22Rv1 (cell line): ENCODE data around the gene CDC42SE1.

Experiments used
- H3K27ac ChIP-seq: fragments of 450-650 bp; 2 replicates; pipeline ENCODE4 v1.5.1; 2017
- CTCF ChIP-seq: fragments of 450-650 bp; IDR thresholded peaks from 2 replicates; pipeline ENCODE4 v1.5.1; 2017; ENCODE audit warnings: mild to moderate bottlenecking
- ZFX ChIP-seq: fragments of 450-650 bp; IDR thresholded peaks from 2 replicates; pipeline ENCODE4 v1.6.1; 2017; ENCODE audit warnings: antibody characterized with exemption, borderline replicate concordance

The CDC42SE1 gene

GRCh38 chr1:151013518-151013917, 45.9 kb downstream of the CDC42SE1 start:
- no peak overlapping the region for H3K27ac ChIP-seq
- TF ChIP-seq CTCF (no peak), ZFX (no peak)

GRCh38 chr1:151012684-151013471, 46.5 kb downstream of the CDC42SE1 start:
- H3K27ac ChIP-seq: no peak overlapping the region

GRCh38 chr1:151011154-151011850, 48.1 kb downstream of the CDC42SE1 start:
- TF ChIP-seq CTCF (no peak), ZFX (no peak)
- H3K27ac ChIP-seq: no peak overlapping the region

More at GRCh38 chr1:151012684-151013471, 46.5 kb downstream of the CDC42SE1 start:
- no peak for TF ChIP-seq CTCF
- TF ChIP-seq ZFX: no peak

- no peak overlapping the region for H3K27ac ChIP-seq
- no peak for TF ChIP-seq ZFX
- no peak for TF ChIP-seq CTCF
Measured at GRCh38 chr1:151010346-151010726, 49.1 kb downstream of the CDC42SE1 start.

GRCh38 chr1:151009674-151010345, 49.6 kb downstream of the CDC42SE1 start:
- peak overlapping the region; percentile 84; the same call in 1 of the 2 replicates for H3K27ac ChIP-seq
- TF ChIP-seq CTCF (no peak), ZFX (no peak)

GRCh38 chr1:151009206-151009587, 50.2 kb downstream of the CDC42SE1 start:
- no peak for TF ChIP-seq CTCF
- TF ChIP-seq ZFX: no peak
- H3K27ac ChIP-seq: peak overlapping the region; percentile 84
